Activated B cell treated with CpG ODN at 0.5 μM for 24 hours (primary cell): Measurements from ENCODE around the gene EIF1AD. TPM values are rescaled to one million over a fixed set of nuclear protein-coding genes. Genes with fewer than 3 reads are reported as not detected.

Source experiments
- ATAC-seq: fragments of 200-7000 bp; cut with Tn5 transposase; one replicate; pipeline ENCODE4 v1.10.0; 2021; ENCODE audit warnings: low read depth, mild to moderate bottlenecking, moderate library complexity
- CTCF ChIA-PET: fragments of 350-600 bp; sonication (Branson Sonifier 250); formaldehyde crosslinking; loops from one replicate; lab custom pipeline; 2021; ENCODE audit warnings: antibody characterized with exemption; lab: Charles Lee
- POLR2A ChIA-PET: fragments of 350-600 bp; sonication (Branson Sonifier 250); formaldehyde crosslinking; loops from one replicate; lab custom pipeline; 2021; ENCODE audit warnings: antibody characterized with exemption; lab: Charles Lee
- DNase-seq: peaks from one replicate; pipeline ENCODE4 v3.0.0; 2022
- H3K27ac Mint-ChIP-seq: one replicate; pipeline ENCODE4 v1.8.0; 2020; ENCODE audit warnings: mixed read lengths
- H3K27me3 Mint-ChIP-seq: one replicate; pipeline ENCODE4 v1.8.0; 2021; ENCODE audit warnings: mixed read lengths
- H3K36me3 Mint-ChIP-seq: one replicate; pipeline ENCODE4 v1.8.0; 2021; ENCODE audit warnings: low read depth, mixed read lengths
- H3K4me1 Mint-ChIP-seq: one replicate; pipeline ENCODE4 v1.8.0; 2021; ENCODE audit warnings: mixed read lengths
- H3K4me3 Mint-ChIP-seq: one replicate; pipeline ENCODE4 v1.8.0; 2020; ENCODE audit warnings: mild to moderate bottlenecking, mixed read lengths
- H3K9me3 Mint-ChIP-seq: one replicate; pipeline ENCODE4 v1.8.0; 2020; ENCODE audit warnings: mixed read lengths
- CTCF ChIP-seq: fragments of 200-600 bp; IDR thresholded peaks from one replicate; pipeline ENCODE4 v1.8.0; 2022; ENCODE audit warnings: antibody characterized with exemption, mild to moderate bottlenecking
- intact Hi-C: fragments of 100-400 bp; cut with micrococcal nuclease; formaldehyde crosslinking; loops from one replicate; pipeline ENCODE4 v1.15.1; 2024
- total RNA-seq: library from RNA; stranded (reverse); gene quantifications from 2 replicates; pipeline ENCODE4 v1.2.3, GENCODE V29; 2022

The EIF1AD gene
- total RNA-seq, 1 donor from 2014 or later, result 58.9 TPM

- POLR2A ChIA-PET, result no interaction called here
- intact Hi-C loops, result no loop called here
- TF ChIP-seq CTCF, result no peak
- CTCF ChIA-PET, result no interaction called here
- DNase-seq (no peak), ATAC-seq (no peak)
- H3K36me3 Mint-ChIP-seq, result peaks cover 28% of the 10 kb centered on the region
- H3K27ac Mint-ChIP-seq, result no peak overlapping the region
- H3K27me3 Mint-ChIP-seq, result no peaks in the 10 kb centered on the region
- no peaks in the 10 kb centered on the region for H3K4me1 Mint-ChIP-seq
- H3K4me3 Mint-ChIP-seq, result no peak overlapping the region
- no peaks in the 10 kb centered on the region for H3K9me3 Mint-ChIP-seq
These were observed 19.8 kb downstream of the EIF1AD start for GRCh38 chr11:65981972-65982823.

GRCh38 chr11:65981101-65981740 is 20.7 kb downstream of the EIF1AD start:
- TF ChIP-seq CTCF, result no peak
- Mint-ChIP-seq H3K4me3 (no peak overlapping the region), H3K36me3 (peaks cover 38% of the 10 kb centered on the region), H3K27me3 (no peaks in the 10 kb centered on the region), H3K4me1 (no peaks in the 10 kb centered on the region), H3K9me3 (no peaks in the 10 kb centered on the region), H3K27ac (no peak overlapping the region)
- POLR2A ChIA-PET, result no interaction called here
- CTCF ChIA-PET, result no interaction called here
- DNase-seq, result no peak
- no peak for ATAC-seq
- intact Hi-C loops, result no loop called here

GRCh38 chr11:65979261-65979759 is 22.6 kb downstream of the EIF1AD start:
- Mint-ChIP-seq H3K27ac (no peak overlapping the region), H3K9me3 (no peaks in the 10 kb centered on the region), H3K4me1 (no peaks in the 10 kb centered on the region), H3K27me3 (no peaks in the 10 kb centered on the region), H3K4me3 (no peak overlapping the region), H3K36me3 (peaks cover 45% of the 10 kb centered on the region)
- TF ChIP-seq CTCF, result no peak
- intact Hi-C loops, result no loop called here
- CTCF ChIA-PET, result interaction anchor here (1.1 kb wide), 1 partner anchor 95 kb away, joined by 4 read pairs; no protein-coding TSS in a partner anchor
- DNase-seq, result no peak
- ATAC-seq, result no peak
- POLR2A ChIA-PET, result interaction anchor here (0.6 kb wide), 2 partner anchors 113 to 390 kb away, joined by 3 to 4 read pairs; no protein-coding TSS in a partner anchor

- ATAC-seq (no peak), DNase-seq (no peak)
- Mint-ChIP-seq H3K9me3 (no peaks in the 10 kb centered on the region), H3K27me3 (no peaks in the 10 kb centered on the region), H3K36me3 (peaks cover 48% of the 10 kb centered on the region), H3K4me1 (no peaks in the 10 kb centered on the region), H3K4me3 (no peak overlapping the region), H3K27ac (no peak overlapping the region)
- ChIA-PET POLR2A (interaction anchor here (0.6 to 0.8 kb wide), 4 partner anchors 63 to 389 kb away, joined by 3 to 7 read pairs (median 4); partner anchors contain the start of gene KAT5), CTCF (no interaction called here)
- intact Hi-C loops, result no loop called here
- no peak for TF ChIP-seq CTCF
These were observed 23.3 kb downstream of the EIF1AD start for GRCh38 chr11:65978391-65979238.
